Stimulated activated CD4-positive, alpha-beta T cell treated with anti-CD3 and anti-CD28 coated beads, Interleukin-15, amount 100 ng/mL, for 48 hours (primary cell): ENCODE measurements around the gene ZNF600.
A peak's percentile ranks its signal among the peaks of the same experiment; 100 is the strongest.
"Not testable (repeated sequence)": the region's sequence is repeated elsewhere in the genome, so short reads cannot be mapped to it uniquely, and the experiment has no call there.

Source experiments
- DNase-seq, 2 donors: peaks; one replicate each; pipeline ENCODE4 v3.0.0-alpha.2; 2020; ENCODE audit warnings: low read depth in 2 of 2

Gene ZNF600

DNA sequence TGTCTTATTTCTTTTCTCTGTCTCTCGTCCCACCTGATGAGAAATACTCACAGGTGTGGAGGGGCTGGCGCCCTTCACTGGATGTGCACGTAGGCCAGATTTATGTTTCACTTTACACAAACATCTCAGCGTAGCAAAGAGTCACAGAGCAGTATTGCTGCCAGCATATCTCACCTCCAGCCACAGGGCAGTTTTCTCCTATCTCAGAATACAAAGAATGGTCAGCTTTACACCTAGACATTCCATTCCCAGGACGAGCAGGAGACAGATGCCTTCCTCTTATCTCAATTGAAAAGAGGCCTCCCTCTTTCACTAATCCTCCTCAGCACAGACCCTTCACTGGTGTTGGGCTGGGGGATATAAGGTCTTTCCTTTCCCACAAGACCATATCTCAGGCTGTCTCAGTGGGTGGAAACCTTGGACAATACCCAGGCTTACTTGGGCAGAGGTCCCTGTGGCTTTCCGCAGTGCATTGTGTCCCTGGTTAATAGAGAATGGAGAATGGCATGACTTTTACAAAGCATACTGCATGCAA, 44.6 kb downstream of the ZNF600 start:
- no peak for DNase-seq

- DNase-seq = not testable (repeated sequence)
Observed at GRCh38 chr19:52741371-52741770, 45.2 kb downstream of the ZNF600 start.

GRCh38 chr19:52739576-52739975, 47.0 kb downstream of the ZNF600 start:
- DNase-seq = no peak

DNA sequence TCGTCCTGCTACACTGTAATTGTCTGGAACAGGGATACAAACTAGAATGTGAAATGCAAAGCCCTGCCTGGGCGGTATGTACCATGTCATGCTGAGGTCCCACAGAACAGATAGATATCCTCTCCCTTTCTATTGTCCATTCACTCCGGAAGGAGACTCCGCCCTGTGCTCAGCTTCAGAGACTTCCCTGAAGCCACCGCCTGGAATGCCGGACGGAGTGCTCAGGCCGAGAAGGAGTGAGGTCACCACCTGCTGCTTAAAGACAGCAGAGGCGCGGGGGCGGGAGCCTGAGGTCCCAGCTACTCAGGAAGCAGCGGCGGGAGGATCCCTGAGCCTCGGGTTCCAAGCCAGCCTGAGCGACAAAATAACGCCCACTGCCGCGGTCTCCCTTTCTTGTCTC, 50.9 kb downstream of the ZNF600 start:
- DNase-seq = peak in 1 of 2 donors; percentile 3

DNA sequence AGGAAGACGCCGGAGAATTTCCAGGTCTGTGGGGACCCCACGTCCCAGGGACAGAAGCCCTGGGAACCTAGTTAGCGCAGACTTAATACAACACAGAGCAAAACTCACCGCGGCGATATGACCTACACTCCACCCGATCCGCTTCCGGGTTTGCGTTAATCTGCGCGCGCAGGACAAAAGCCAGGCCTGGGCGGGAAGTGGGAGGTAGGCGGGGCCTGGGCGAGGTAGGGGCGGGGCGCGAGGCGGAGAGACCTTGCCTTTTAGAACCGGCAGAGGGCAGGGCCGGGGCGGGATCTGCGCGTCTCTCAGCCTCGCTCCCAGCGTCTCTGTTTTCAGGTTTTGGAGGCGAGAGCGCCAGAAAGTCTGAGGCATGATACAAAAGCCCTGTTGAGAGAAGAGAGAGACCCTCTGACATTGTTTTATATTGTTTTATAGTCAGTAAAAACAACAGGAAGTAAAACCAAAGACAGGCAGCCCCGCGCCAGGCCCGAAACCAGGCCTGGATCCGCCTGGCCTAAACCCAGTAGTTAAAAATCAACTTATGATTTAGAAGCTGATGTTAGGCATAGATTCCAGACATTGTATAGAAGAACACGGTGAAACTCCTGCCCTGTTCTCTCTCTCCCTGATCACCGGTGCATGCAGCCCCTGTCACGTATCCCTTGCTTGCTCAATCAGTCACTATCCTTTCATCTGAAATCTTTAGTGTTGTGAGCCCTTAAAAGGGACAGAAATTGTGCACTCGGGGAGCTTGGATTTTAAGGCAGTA, 51.5 kb downstream of the ZNF600 start, which contains the start of gene ZNF611:
Gene ZNF611, minus strand, starts transcription at position 152 of the 769 bp plus-strand sequence. CDS start 19,150 bp downstream, outside the sequence.
- peak; percentile 96 to 98 for DNase-seq

GRCh38 chr19:52734331-52734892, 52.2 kb downstream of the ZNF600 start:
- peak in 1 of 2 donors; percentile 10 for DNase-seq

DNA sequence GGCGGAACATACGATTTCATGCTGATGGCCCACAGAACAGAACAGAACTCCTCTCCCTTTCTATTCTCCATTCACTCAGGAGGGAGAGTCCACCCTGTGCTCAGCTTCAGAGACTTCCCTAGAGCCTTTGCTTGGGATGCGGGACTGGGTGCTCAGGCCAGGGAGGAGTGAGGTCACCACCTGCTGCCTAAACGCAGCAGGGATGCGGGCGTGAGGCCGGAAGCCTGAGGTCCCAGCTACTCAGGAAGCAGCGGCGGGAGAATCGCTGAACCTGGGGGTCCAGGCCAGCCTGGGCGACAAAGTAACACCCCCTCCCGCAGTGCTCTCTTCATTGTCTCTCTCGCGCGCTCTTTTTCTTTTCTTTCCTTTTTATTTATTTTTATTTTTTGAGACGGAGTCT, 60.5 kb downstream of the ZNF600 start:
- DNase-seq = not testable (repeated sequence)

GRCh38 chr19:52725528-52725961, 61.0 kb downstream of the ZNF600 start:
- DNase-seq = no peak

GRCh38 chr19:52724701-52725514, 61.7 kb downstream of the ZNF600 start:
- no peak for DNase-seq

GRCh38 chr19:52723907-52724598, 62.5 kb downstream of the ZNF600 start:
- DNase-seq = not testable (repeated sequence)

DNA sequence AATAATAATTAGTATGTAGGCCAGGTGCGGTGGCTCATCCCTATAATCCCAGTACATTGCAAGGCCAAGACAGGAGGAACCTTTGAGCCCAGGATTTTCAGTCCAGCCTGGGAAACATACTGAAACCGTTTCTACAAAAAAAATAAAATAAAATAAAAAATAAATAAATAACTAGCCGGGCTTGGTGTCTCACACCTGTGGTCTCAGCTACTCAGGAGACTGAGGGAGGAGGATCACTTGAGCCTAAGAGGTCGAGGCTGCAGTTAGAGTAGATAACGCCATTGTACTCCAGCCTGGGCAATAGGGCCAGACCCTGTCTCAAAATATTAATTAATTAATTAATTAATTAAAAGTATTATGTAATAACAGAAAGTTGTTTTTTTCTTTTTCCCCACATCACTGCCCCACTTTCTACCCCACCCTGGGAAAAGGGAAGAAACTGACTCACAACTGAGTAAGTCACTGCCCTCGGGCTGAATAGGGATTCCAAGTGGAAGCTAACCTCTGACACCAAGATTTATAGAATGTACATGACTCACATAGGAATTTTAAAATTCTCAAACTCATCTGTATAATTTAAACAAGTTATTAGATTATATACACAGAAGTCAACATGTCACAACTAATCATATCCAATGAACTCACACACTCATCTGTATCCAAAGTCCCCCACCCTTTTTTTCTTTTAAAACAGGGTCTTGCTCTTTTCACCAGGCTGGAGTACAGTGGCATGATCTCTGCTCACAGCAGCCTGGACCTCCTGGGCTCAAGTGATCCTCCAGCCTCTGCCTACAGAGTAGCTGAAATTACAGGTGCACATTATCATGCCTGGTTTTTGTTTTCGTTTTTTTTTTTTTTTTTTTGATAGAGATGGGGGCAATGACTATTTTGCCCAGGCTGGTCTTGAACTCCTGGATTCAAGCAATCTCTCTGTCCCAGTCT, 64.3 kb downstream of the ZNF600 start:
- DNase-seq = no peak

DNA sequence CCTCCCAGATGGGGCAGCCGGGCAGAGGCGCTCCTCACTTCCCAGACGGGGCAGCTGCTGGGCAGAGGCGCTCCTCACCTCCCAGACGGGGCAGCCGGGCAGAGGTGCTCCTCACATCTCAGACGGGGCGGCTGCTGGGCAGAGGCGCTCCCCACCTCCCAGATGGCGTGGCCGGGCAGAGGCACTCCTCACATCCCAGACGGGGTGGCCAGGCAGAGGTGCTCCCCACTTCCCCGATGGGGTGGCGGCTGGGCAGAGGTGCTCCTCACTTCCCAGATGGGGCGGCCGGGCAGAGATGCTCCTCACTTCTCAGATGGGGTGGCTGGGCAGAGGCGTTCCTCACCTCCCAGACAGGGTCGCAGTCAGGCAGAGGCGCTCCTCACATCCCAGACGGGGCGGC, 66.0 kb downstream of the ZNF600 start:
- not testable (repeated sequence) for DNase-seq

- no peak for DNase-seq
Observed at GRCh38 chr19:52716522-52716921, 70.1 kb downstream of the ZNF600 start.

DNA sequence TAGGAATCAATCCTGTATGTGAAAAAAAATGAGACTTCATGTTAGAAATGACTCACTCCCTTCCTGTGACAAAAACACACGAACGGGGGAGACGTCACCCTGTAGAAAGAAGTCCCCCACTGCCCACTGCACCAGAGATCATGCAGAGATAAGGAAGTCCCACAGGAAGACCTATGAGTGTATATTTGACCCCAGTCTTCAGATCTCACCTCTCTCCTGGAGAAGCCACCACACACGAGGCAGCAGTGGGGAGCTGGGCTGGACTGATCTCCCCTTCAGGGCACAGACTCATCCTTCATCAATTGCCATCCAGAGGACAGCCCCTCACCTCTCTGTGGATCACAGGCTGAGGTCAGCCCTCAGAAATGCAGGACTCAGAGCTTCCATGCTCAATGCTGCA, 70.7 kb downstream of the ZNF600 start:
- not testable (repeated sequence) for DNase-seq

GRCh38 chr19:52715330-52715729, 71.3 kb downstream of the ZNF600 start:
- DNase-seq = not testable (repeated sequence)
